COLO668 (cell line): Measurements from ENCODE around the gene FANCC.

ENCODE experiments used
- DNase-seq: peaks from one replicate; lab custom pipeline; 2025; ENCODE audit not compliant: unreplicated experiment; lab: John Stamatoyannopoulos, UW

The FANCC gene

GRCh38 chr9:95049761-95050160 is 267.7 kb downstream of the FANCC start:
- no peak for DNase-seq
